Effector memory CD4-positive, alpha-beta T cell (primary cell): Measurements from ENCODE around the gene MROH8.

Experiments used
- DNase-seq, 3 donors: peaks; one replicate each; pipeline ENCODE4 v3.0.0-alpha.2; 2020
- H3K27ac ChIP-seq: 2 replicates; pipeline ENCODE4 v1.7.0; 2013; ENCODE audit warnings: mild to moderate bottlenecking, low read length, moderate library complexity; ENCODE audit not compliant: insufficient read depth, poor library complexity, severe bottlenecking
- H3K27me3 ChIP-seq: replicated peaks from 2 replicates; pipeline ENCODE4 v1.7.0; 2013; ENCODE audit warnings: mild to moderate bottlenecking, low read length; ENCODE audit not compliant: insufficient read depth, control insufficient read depth, poor library complexity, severe bottlenecking
- H3K36me3 ChIP-seq: 2 replicates; pipeline ENCODE4 v1.7.0; 2013; ENCODE audit warnings: mild to moderate bottlenecking, low read length, moderate library complexity; ENCODE audit not compliant: control insufficient read depth, insufficient read depth
- H3K4me1 ChIP-seq: 2 replicates; pipeline ENCODE4 v1.7.0; 2013; ENCODE audit warnings: low read length, mild to moderate bottlenecking; ENCODE audit not compliant: control insufficient read depth, insufficient read depth, poor library complexity, severe bottlenecking
- H3K4me3 ChIP-seq: 2 replicates; pipeline ENCODE4 v1.7.0; 2013; ENCODE audit warnings: low read length, low read depth, mild to moderate bottlenecking; ENCODE audit not compliant: insufficient read depth, poor library complexity, severe bottlenecking
- H3K9me3 ChIP-seq: 2 replicates; pipeline ENCODE4 v1.7.0; 2013; ENCODE audit warnings: mild to moderate bottlenecking, low read length, moderate library complexity; ENCODE audit not compliant: control insufficient read depth
- total RNA-seq, 3 donors: gene quantifications; one replicate each; lab custom pipeline; 2026; lab: John Stamatoyannopoulos, UW

MROH8 gene
- total RNA-seq: 0.86 to 2.1 (median 1.3) reads per million in 3 donors

DNA sequence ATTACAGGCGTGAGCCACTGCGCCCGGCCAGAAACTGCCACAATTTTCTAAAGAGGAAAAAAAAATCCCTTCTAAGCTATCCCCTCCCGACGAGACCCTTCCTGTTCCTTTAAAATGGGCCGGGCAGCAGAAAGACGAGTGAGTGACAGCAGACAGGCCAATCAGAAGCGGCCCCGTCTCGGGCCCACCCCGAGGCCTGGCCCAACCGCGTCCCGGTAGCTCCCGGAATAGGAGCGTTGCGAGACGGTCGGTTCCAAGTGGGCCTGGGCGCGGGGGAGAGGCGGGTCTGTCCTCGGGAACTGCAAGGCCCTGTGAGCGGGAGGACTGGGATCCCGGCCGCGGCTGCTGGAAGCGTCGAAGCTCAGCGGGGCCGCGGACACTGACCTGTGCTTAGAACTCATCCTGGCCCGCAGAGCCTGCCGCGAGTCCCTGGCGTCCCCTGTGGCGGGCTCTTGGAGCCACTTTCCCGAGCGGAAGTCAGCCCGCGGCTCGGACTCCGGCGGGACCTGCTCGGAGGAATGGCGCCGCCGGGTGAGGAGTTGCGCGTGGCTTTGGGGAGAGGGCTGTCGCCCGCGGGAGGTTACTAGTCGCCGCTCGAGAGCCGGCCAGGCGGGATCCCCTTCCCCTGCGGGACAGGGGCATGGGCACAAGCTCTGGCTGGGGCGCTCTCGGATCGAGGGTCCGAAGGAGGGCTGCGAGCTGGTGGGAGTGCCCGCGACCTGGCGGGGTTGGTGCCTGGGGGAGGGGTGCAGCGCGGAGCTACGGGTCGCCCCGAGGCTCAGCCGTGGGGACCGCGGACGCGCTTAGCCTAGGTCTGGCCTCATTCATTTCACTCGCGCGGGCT, at the start of gene MROH8, which contains the start of gene RPN2:
TSS of gene MROH8 (minus strand) at position 710 of the 844 bp plus-strand sequence.
TSS of gene RPN2 (plus strand) at position 492 of the 844 bp plus-strand sequence. CDS start at position 519, 27 bp downstream.
- H3K27ac ChIP-seq: peak within 1 kb of the TSS; percentile 86
- peak within 1 kb of the TSS; percentile 87 for H3K4me3 ChIP-seq
- peaks cover 7% of the 10 kb centered on the region for H3K36me3 ChIP-seq
- no peaks in the 10 kb centered on the region for H3K9me3 ChIP-seq
- peak; percentile 88 to 94 (median 93) for DNase-seq
- H3K27me3 ChIP-seq: no peaks in the 10 kb centered on the region
- H3K4me1 ChIP-seq: peaks cover 9% of the 10 kb centered on the region

DNA sequence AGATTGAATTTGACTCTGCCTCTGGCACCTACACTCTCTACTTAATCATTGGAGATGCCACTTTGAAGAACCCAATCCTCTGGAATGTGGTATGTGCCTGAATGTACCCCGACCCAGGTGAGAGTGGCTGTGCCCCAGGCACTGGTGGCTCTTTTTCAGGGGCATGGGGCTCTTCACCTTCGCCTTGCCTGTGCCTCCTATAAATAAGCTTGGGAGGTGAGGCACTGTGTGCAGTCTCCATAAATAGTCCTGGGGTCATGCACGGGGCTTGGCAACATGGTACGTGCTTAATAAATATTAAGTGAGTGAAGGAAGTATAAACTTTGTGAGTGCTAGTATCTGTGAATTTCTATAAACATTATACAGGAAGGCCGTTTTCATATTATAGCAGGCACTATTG, 49.3 kb upstream of the MROH8 start:
- DNase-seq: no peak
- Histone ChIP-seq H3K4me3 (no peak overlapping the region), H3K4me1 (no peaks in the 10 kb centered on the region), H3K27ac (no peak overlapping the region), H3K27me3 (no peaks in the 10 kb centered on the region), H3K9me3 (no peaks in the 10 kb centered on the region), H3K36me3 (peaks cover 95% of the 10 kb centered on the region)

DNA sequence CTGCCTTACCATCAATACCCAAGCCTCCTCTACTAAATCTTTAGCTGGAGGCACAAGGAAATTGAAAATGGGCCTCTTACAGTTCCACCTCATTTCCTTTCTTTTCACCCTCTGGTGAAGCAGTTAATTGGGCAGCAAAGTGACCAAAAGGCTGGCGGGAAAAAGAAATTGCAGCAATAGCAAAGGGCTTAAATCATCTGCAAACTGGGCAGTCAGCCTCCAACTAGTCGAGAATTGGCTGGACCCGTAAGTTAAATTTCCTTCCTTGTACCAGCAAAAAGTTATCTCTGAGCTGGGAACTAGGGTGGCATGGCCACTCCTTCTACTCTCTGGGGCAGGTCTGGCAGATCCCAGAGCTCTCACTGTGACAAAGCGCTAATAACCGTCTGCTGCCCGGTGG, 48.7 kb upstream of the MROH8 start:
- no peaks in the 10 kb centered on the region for H3K4me1 ChIP-seq
- H3K9me3 ChIP-seq: no peaks in the 10 kb centered on the region
- H3K4me3 ChIP-seq: no peak overlapping the region
- DNase-seq: no peak
- peaks cover 91% of the 10 kb centered on the region for H3K36me3 ChIP-seq
- no peak overlapping the region for H3K27ac ChIP-seq
- H3K27me3 ChIP-seq: no peaks in the 10 kb centered on the region

DNA sequence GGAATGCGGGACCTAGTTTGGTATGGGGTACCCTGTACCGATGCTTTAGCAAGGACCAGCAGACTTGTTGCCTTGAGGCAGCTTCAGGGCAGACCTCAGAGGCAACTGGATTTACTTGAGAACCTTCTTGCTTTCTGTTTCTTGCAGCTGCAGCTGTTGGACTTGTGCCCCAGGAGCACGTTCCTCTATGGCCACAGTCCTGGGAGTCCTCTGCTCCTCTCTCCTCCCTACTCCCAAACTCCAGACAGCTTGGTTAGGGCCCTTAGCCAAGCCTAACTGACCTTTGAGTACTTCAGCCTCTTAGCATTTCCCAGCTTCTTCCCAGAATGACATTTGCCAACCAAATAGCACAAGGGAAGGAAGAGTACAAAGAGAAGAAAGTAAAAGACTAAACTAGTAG, 47.5 kb upstream of the MROH8 start:
- Histone ChIP-seq H3K9me3 (no peaks in the 10 kb centered on the region), H3K4me3 (no peak overlapping the region), H3K27me3 (no peaks in the 10 kb centered on the region), H3K27ac (no peak overlapping the region), H3K36me3 (peaks cover 81% of the 10 kb centered on the region), H3K4me1 (no peaks in the 10 kb centered on the region)
- no peak for DNase-seq

DNA sequence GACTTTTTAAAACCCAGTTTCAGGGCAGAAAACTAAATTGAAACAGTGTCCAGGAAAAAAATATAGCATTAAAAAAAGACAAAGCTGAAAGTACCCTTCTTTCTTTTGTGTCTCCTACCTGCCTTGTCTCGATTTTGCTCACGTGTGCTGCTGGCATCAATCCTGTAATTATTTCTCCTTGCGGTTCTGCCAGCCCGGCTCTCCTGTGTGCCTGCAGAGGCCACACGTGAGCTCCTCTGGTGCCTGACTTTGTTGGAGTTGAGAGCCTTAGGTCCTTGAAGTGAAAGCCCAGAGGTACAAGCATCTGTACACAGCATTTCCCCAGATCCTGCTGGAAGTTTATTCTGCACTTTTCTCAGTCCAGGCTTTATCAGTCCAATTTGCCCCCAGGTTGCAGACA, 45.8 kb upstream of the MROH8 start:
- no peak for DNase-seq
- H3K27ac ChIP-seq: no peak overlapping the region
- H3K9me3 ChIP-seq: no peaks in the 10 kb centered on the region
- no peak overlapping the region for H3K4me3 ChIP-seq
- peaks cover 72% of the 10 kb centered on the region for H3K36me3 ChIP-seq
- H3K4me1 ChIP-seq: no peaks in the 10 kb centered on the region
- no peaks in the 10 kb centered on the region for H3K27me3 ChIP-seq

DNA sequence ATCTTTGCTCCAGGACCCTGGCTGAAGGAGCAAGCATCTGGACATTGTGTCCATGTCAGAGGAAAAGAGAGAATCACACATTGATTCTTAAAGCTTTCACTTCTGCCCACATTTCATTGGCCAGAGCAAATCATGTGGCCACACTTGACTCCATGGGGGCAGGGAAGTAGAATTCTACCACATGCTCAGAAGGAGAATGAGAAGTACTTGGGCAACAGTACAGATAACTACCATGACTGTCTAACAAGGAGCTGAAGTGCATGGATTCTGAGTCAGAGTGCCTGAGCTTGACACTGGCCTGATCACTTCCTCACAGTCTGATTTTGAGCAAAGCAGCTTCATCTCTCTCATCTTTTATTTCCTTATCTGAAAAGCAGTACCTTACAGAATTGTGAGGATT, 43.7 kb upstream of the MROH8 start:
- Histone ChIP-seq H3K27me3 (no peaks in the 10 kb centered on the region), H3K4me1 (no peaks in the 10 kb centered on the region), H3K27ac (no peak overlapping the region), H3K36me3 (peaks cover 68% of the 10 kb centered on the region), H3K9me3 (no peaks in the 10 kb centered on the region), H3K4me3 (no peak overlapping the region)
- no peak for DNase-seq

DNA sequence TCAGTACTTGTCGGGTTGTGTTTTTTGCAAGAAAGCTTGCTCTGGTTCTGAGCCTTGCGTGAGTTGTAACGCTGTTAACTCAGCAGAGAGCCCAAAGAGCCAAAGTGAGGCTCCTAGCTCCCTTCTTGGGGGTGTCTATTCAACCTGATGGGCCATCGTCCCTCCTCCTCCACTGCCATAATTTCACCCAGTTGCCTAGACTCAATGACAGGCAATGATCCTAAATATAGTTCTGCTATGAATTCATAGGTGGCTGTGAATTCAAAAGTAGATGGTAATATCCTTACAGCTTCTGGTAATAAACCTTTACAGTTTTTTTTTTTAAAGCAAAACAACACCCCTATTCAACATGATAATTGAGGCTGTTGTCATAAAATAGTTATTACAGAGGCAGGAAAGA, 42.7 kb upstream of the MROH8 start:
- Histone ChIP-seq H3K27ac (no peak overlapping the region), H3K27me3 (no peaks in the 10 kb centered on the region), H3K9me3 (no peaks in the 10 kb centered on the region), H3K4me3 (no peak overlapping the region), H3K4me1 (no peaks in the 10 kb centered on the region), H3K36me3 (peaks cover 63% of the 10 kb centered on the region)
- DNase-seq: no peak

DNA sequence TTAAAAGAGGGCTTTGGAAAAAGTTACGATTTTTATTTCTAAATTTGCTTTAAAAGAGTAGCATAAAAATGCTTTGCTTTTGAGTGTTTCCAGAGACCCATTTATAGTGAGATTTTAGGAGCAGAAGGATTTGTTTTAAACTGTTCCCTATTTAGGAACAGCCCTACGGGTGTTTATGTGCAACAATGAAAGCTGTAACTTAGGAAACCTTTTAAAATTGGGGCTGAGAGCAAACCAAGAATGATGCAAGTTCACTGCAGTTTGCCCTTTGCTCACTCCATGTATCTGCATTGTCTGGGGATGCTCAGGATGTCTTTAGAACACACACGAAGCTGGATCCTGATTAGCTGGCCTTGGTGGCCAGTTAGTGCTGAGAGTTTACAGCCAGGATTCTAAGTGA, 41.4 kb upstream of the MROH8 start:
- DNase-seq: no peak
- H3K36me3 ChIP-seq: peaks cover 61% of the 10 kb centered on the region

DNA sequence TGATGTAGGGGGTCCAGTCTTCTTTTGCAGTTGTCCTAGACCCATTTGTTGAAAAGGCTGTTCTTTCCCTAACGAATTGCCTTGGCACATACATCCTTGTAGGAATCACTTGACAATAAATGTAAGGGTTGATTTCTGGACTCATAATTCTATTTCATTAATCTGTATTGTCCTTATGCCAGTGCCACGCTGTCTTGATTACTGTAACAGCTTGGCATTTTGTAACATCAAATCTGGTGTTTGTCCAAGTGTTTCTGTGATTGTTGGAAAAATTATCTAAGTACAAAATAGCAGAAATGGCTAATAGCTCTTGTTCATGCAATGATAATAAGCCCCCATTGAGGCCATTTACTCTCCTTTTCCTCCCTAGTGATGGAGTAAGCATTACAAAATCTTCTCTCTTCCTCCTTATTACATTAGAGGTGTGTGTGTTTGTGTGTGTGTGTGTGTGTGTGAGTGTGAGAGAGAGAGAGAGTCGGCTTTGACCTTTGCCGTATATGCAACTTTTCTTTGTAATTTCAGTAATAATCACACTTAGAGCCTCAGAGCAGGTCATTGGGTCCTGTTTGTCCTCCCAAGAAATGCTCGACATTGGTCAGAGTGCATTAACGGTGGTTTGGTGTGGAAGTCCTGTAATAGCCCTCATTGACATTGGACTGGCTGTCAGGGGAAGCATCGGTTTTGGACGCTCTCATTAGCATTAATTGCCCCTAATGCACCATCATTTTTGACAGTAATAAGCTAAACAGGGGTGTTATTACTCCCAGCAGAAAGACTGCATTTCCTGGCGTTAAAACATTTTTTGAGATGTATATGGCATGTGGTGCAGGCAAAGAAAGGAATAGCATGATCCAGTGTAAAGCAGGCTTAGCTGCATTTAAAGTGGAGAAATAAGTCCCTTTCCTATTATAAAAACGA, 40.7 kb upstream of the MROH8 start:
- no peak overlapping the region for H3K4me3 ChIP-seq
- H3K27ac ChIP-seq: no peak overlapping the region
- H3K36me3 ChIP-seq: peaks cover 57% of the 10 kb centered on the region
- DNase-seq: no peak
- H3K9me3 ChIP-seq: no peaks in the 10 kb centered on the region
- H3K4me1 ChIP-seq: no peaks in the 10 kb centered on the region
- no peaks in the 10 kb centered on the region for H3K27me3 ChIP-seq

More for the DNA sequence above, 41.4 kb upstream of the MROH8 start:
- no peaks in the 10 kb centered on the region for H3K9me3 ChIP-seq
- H3K4me3 ChIP-seq: no peak overlapping the region
- H3K4me1 ChIP-seq: no peaks in the 10 kb centered on the region
- no peak overlapping the region for H3K27ac ChIP-seq
- no peaks in the 10 kb centered on the region for H3K27me3 ChIP-seq

DNA sequence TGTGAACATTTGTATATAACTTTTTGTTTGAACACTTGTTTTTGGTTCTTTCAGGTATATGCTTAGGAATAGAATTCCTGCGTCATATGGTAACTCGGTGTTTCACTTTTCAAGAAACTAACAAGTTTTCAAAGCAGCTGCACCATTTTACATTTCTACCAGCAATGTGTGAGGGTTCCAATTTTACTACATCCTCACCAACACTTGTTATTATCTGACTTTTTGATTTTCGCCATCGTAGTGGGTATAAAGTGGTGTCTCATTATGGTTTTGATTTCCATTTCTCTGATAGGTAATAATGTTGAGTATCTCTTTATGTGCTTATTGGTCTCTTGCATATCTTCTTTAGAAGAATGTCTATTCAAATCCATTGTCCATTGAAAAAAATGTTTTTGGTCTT, 39.6 kb upstream of the MROH8 start:
- Histone ChIP-seq H3K4me3 (no peak overlapping the region), H3K9me3 (no peaks in the 10 kb centered on the region), H3K27ac (no peak overlapping the region), H3K4me1 (no peaks in the 10 kb centered on the region), H3K27me3 (no peaks in the 10 kb centered on the region), H3K36me3 (peaks cover 55% of the 10 kb centered on the region)
- DNase-seq: no peak
